Lower leg skin (tissue), 3 donors: ENCODE data around the gene TOR1AIP2.

ENCODE experiments used
- CTCF ChIP-seq, 3 donors: fragments of 450-650 bp; IDR thresholded peaks; one replicate each; pipeline ENCODE4 v1.5.1; 2016; ENCODE audit warnings: antibody characterized with exemption in 3 of 3, mild to moderate bottlenecking in 3 of 3, moderate library complexity in 2 of 3
- POLR2A ChIP-seq, 2 donors: fragments of 450-650 bp; IDR thresholded peaks; one replicate each; pipeline ENCODE4 v1.6.1; 2016 to 2017; ENCODE audit warnings: antibody characterized with exemption in 2 of 2, mild to moderate bottlenecking in 1 of 2, moderate library complexity in 1 of 2

DNA sequence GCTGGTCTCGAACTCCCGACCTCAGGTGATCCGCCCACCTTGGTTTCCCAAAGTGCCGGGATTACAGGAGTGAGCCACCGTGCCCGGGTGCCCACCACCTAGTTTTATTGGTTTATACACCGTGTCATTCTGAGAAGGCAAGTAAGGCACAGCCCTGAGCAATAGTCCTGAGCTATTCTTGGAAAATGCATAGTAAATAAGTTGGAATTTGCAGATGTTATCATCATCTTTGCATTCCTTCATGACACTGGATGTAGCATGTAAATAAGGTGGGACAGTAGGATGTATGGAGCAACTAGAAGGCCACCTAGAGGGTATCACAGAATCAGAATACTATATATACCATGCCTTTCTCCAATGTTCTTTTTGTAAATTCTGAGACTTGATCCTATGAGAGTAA lies 11.0 kb downstream of the TOR1AIP2 start:
- TF ChIP-seq CTCF (IDR thresholded peaks at IDR 0.05) (no peak), POLR2A (IDR thresholded peaks at IDR 0.05) (no peak)
